Spinal cord (tissue), 10 donors: ENCODE measurements around the gene CAMK2A. TPM values are rescaled to one million over a fixed set of nuclear protein-coding genes. Genes with fewer than 3 reads are reported as not detected.

ENCODE experiments used
- DNase-seq, 6 donors: peaks; one replicate each; pipeline versions ENCODE4 v3.0.0 to v3.0.0-alpha.2; 2013 to 2015; ENCODE audit warnings: low spot score in 6 of 6, low read depth in 4 of 6
- H3K27ac ChIP-seq: one replicate; pipeline ENCODE4 v1.5.1; 2013; ENCODE audit warnings: low read depth, low read length, control low read depth
- H3K27me3 ChIP-seq: one replicate; pipeline ENCODE4 v1.6.1; 2013; ENCODE audit warnings: low read length; ENCODE audit not compliant: control insufficient read depth, insufficient read depth
- H3K36me3 ChIP-seq: one replicate; pipeline ENCODE4 v1.6.1; 2013; ENCODE audit warnings: low read length; ENCODE audit not compliant: control insufficient read depth, insufficient read depth
- H3K4me1 ChIP-seq: one replicate; pipeline ENCODE4 v1.6.1; 2013; ENCODE audit warnings: low read length; ENCODE audit not compliant: control insufficient read depth, insufficient read depth
- H3K4me3 ChIP-seq: one replicate; pipeline ENCODE4 v1.5.1; 2013; ENCODE audit warnings: low read depth, low read length, control low read depth
- H3K9me3 ChIP-seq: one replicate; pipeline ENCODE4 v1.6.1; 2013; ENCODE audit warnings: low read length; ENCODE audit not compliant: control insufficient read depth, insufficient read depth
- WGBS: methylation state at CpG from one replicate; pipeline ENCODE4 v1.1.5; 2013; ENCODE audit warnings: missing lambda C conversion rate; ENCODE audit not compliant: insufficient coverage; 5-methylcytosine and 5-hydroxymethylcytosine counted together
- polyA plus RNA-seq, 2 donors: library from polyadenylated mRNA; unstranded; fragments of 120-200 nt; gene quantifications; one replicate each; pipeline ENCODE4 v1.2.1, GENCODE V29; 2013; ENCODE audit not compliant: insufficient read length in 2 of 2
- total RNA-seq, 2 donors: library from RNA; depleted of rRNA in 1 of 2; stranded (reverse); fragments of 120-200 nt in 1 of 2; fragments of >200 nt in 1 of 2; gene quantifications; one replicate each; pipeline versions ENCODE4 v1.2.3 to v1.2.4, GENCODE V29; 2013 to 2014
- donor health status: healthy.

Gene CAMK2A
- total and polyA plus RNA-seq, 4 donors, result 5.7 to 26.8 (median 23.5) TPM

DNA sequence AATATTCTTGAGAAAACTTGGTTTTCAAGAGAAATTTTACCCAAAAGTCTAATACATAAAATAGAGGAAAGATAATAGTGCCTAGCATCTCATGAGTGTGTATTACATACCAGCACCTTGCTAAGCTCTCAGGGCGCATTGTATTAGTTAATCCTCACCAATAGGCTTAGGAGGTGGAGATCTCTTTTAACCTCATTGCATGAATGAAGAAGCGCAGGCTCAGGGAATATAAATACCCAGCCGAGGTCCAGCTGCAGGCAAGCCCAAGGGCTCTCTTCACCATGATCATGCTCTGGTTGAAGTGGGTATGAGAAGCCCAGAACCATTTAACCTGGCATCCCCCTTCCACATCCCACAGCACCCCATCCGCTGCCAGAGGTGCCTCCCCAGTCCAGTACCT lies 46.0 kb downstream of the CAMK2A start:
- H3K27ac ChIP-seq, result no peak overlapping the region
- H3K4me1 ChIP-seq, result peaks cover 18% of the 10 kb centered on the region
- no peak for DNase-seq
- 100% methylated on average over 2 of the region's 4 CpGs for WGBS
- H3K36me3 ChIP-seq, result peaks cover 59% of the 10 kb centered on the region
- no peaks in the 10 kb centered on the region for H3K9me3 ChIP-seq
- H3K27me3 ChIP-seq, result no peaks in the 10 kb centered on the region
- no peak overlapping the region for H3K4me3 ChIP-seq

DNA sequence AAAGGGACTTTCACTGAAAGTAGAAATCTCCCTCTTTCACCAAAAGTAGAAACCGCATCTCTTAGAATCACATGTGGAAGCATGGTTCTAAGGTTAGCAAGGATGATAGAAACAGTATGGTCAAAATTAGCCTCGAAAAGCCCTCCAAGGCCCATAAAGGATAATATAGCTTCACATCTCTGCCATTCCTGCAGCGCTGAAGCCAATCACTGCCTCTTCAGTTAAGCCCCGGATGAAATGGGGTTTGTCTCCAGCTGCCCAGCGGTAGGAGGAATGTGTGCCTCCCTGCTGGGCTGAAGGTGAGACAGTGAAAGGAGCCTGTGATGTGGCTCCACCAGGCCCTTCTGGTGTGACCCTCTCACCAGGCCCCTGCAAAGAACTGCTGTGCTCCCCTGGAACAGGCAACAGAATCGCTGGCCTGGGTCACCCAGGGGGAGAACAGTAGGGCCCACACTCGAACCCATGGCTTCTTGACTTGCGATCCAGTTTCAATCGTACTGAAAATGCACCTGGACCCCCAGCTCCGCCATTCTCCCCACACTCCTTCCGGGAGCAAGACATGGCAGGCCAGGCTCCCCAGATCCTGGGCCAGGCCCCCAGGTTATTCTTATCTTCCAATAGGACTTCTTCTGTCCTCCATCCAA lies 47.2 kb downstream of the CAMK2A start:
- peaks cover 56% of the 10 kb centered on the region for H3K36me3 ChIP-seq
- H3K4me1 ChIP-seq, result peaks cover 18% of the 10 kb centered on the region
- no peaks in the 10 kb centered on the region for H3K27me3 ChIP-seq
- 68% methylated on average over 9 of the region's 11 CpGs for WGBS
- H3K9me3 ChIP-seq, result no peaks in the 10 kb centered on the region
- H3K27ac ChIP-seq, result no peak overlapping the region
- DNase-seq, result no peak
- no peak overlapping the region for H3K4me3 ChIP-seq

DNA sequence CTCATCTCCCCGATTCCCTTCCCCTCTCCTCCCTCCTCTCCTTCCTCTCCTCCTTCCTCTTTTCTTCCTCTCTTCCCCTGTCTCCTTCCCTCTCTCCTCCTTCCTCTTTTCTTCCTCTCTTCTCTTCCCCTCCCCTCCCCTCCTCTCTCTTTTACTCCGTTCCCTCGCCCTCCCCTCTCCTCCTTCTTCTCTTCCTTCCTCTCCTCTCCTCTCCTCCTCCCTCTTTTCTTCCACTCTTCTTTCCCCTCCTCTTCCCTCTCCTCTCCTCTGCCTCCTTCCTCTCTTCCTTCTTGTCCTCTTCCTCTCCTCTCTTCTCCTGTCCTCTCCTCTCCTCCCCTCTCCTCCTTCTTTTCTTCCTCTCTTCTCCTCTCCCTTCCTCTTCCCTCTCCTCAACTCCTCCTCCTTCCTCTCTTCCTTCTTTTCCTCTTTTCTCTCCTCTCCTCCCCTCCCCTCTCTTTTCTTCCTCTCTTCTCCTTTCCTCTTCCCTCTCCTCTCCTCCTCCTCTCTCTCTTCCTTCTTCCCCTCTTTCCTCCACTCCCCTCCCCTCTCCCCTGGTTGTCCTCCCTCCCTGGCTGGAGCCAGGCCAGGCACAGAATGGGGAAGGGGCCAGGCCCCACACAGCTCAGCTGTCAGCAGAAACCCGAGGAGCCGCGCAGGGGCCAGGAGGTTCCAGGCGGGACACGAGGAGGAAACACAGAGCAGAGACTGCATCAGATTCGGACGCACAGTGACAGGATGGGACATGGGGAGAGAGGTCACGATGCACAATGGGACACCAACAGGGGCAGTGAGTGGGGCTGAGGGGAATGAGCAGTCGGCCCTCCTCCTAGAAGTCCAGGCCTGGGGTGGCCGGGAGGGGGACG lies 48.0 kb downstream of the CAMK2A start:
- H3K27ac ChIP-seq, result no peak overlapping the region
- no peaks in the 10 kb centered on the region for H3K27me3 ChIP-seq
- H3K4me1 ChIP-seq, result peaks cover 18% of the 10 kb centered on the region
- no peaks in the 10 kb centered on the region for H3K9me3 ChIP-seq
- H3K4me3 ChIP-seq, result no peak overlapping the region
- H3K36me3 ChIP-seq, result peaks cover 48% of the 10 kb centered on the region
- whole genome bisulfite sequencing, result 29% methylated on average over 12 of the region's 14 CpGs
- peak in 1 of 6 donors; percentile 37 for DNase-seq

DNA sequence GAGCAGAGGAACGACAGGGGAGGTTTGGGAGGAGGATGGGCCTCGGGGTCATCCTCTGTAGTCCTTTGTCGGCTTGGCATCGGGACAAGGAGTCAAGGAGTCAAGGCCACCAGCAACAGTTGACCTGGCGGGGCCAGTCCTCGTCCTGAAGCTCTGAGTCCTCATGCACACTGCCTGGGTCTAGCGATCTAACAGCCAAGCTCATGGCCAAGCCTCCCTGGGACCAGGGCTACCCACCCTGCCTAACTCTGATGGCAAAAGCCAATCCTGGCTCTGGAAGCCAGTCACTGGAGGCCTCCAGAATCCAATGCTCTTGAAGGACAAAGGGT lies 49.8 kb downstream of the CAMK2A start:
- H3K4me1 ChIP-seq, result peaks cover 22% of the 10 kb centered on the region
- H3K27me3 ChIP-seq, result no peaks in the 10 kb centered on the region
- H3K27ac ChIP-seq, result no peak overlapping the region
- no peak for DNase-seq
- no peaks in the 10 kb centered on the region for H3K9me3 ChIP-seq
- H3K36me3 ChIP-seq, result peaks cover 35% of the 10 kb centered on the region
- H3K4me3 ChIP-seq, result no peak overlapping the region
- 90% methylated on average over 7 of the region's 7 CpGs for WGBS

DNA sequence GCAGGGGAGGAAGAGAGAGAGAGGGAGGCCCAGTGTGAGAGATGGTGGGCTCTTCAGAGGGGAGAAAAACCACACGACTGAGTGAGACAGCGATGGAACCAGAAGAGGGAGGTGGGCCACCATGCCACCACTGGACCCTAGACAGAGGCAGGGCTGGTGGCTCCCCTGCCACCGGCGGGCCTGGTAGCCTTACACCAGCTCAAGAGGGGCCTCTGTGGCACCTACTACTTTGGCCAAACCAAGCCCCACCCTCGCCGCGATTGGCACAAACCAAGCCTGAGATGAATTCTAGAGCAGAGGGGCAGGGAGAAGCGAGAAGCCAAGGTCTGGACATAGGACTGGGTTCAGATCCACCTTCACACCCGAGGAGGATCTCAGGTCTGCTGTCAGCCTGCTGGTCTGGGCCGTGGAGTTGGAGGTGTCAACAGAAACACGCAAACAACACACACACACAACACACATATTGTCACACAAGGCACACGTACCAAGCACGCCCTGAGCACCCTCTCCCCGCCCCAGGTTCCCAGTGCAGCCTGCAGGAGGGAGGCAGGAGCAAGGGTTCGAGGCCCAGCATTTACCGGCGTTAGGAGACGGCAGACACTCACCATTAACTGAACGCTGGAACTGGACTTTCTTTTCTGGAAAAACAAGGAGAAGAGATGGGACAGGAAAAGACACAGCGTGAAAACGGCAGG lies 50.3 kb downstream of the CAMK2A start:
- Histone ChIP-seq H3K4me3 (no peak overlapping the region), H3K4me1 (peaks cover 18% of the 10 kb centered on the region), H3K27me3 (no peaks in the 10 kb centered on the region), H3K36me3 (peaks cover 30% of the 10 kb centered on the region), H3K9me3 (no peaks in the 10 kb centered on the region), H3K27ac (no peak overlapping the region)
- no peak for DNase-seq
- 93% methylated on average over 17 of the region's 21 CpGs for WGBS

DNA sequence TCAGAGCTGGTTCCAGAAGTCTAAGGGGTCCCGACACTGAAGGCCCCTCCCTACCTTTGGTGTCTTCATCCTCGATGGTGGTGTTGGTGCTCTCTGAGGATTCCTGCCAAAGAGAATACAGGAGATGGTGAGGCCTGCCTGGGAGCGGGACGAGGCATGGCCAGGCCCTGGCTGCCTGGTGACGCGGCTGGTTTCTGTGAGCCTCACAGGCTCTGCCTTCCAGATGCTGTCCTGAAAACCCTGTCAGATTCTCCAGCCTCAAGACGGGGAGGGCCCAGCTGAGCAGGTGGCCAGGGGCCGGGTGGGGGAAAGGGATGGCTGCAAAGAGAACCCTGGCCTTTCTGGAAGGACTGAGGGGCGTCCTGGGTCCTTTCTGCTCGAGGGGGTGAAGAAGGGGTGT lies 50.9 kb downstream of the CAMK2A start:
- Histone ChIP-seq H3K27me3 (no peaks in the 10 kb centered on the region), H3K9me3 (no peaks in the 10 kb centered on the region), H3K27ac (no peak overlapping the region), H3K36me3 (peaks cover 32% of the 10 kb centered on the region), H3K4me1 (peaks cover 16% of the 10 kb centered on the region), H3K4me3 (no peak overlapping the region)
- DNase-seq, result no peak
- 87% methylated on average over 10 of the region's 10 CpGs for WGBS

DNA sequence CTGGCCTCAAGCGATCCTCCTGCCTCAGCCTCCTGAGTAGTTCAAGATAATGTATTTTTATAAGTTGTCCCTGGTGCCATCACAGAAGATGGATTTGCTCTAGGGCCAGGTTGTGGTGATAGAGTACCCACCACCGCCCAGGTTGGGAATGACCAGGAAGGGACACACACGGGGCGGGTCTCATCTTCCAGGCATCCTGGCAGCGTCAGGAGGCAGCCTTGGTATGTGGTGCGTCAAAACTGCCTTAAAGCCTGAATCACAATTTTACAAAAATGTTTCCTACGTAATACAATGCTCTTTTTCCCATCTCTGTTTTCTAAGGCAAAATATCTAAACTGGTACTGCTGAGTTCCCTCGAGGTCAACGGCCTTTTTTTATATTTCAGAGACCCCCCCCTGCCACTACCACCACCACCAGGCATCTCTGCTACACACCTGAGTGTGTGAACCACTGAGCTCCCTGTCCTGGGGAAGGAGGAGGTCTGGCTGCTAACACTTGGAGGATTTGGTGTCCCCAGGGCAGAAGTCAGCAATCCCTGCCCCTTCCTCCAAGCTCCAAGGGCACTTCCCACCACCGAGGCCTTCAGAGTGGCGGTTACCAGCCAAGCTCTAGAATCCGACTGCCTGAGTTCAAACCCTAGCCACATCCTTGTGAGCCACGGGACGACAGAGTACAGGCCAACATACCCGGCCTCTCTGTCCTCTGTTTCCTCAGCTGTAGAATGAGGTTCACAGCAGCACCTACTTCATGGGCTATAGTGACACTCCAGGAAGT lies 52.4 kb downstream of the CAMK2A start:
- Histone ChIP-seq H3K4me3 (no peak overlapping the region), H3K9me3 (no peaks in the 10 kb centered on the region), H3K36me3 (peaks cover 39% of the 10 kb centered on the region), H3K27me3 (no peaks in the 10 kb centered on the region), H3K4me1 (peaks cover 16% of the 10 kb centered on the region), H3K27ac (no peak overlapping the region)
- 95% methylated on average over 11 of the region's 15 CpGs for WGBS
- DNase-seq, result no peak

DNA sequence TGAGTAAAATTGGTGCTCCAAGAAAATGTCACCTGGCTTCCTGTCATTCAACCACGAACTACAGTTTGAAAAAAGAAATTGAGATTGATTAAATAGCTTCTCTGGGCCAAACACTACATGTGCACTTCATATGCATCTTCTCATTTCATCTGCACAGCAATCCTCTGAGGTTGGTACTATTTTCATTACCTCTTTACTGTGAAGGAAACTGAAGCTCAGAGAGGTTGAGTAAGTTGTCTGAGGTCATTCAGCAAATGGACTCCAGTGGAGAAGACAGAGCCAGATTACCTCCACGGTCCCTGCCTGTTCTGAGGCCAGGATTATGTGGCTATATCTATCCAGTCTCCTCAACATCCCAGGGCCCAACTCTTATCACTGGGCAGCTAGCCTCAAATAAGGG lies 53.3 kb downstream of the CAMK2A start:
- H3K9me3 ChIP-seq, result no peaks in the 10 kb centered on the region
- WGBS, result 80% methylated on average over 1 of the region's 2 CpGs

DNA sequence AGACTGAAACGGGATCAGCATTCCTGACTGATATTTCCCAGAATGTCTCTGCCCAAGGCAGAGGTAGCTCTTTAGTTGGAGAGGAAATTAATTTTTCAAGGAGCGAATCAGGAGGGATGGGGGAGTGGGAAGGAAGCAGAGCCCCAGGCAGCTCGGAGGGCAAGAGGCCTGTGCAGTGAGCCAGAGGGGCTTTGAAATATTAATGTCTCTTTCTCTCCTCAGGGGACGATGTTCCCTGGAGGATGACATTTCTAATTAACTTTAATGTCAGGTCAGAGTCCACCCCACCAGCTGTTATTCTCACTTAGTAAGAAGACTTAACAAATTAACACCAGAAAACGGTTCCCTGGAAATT lies 54.1 kb downstream of the CAMK2A start:
- Histone ChIP-seq H3K9me3 (no peaks in the 10 kb centered on the region), H3K4me1 (peaks cover 8% of the 10 kb centered on the region), H3K36me3 (peaks cover 33% of the 10 kb centered on the region), H3K27ac (no peak overlapping the region), H3K27me3 (no peaks in the 10 kb centered on the region), H3K4me3 (no peak overlapping the region)
- DNase-seq, result peak in 1 of 6 donors; percentile 74
- 61% methylated on average over 2 of the region's 5 CpGs for WGBS

More for the DNA sequence above, 53.3 kb downstream of the CAMK2A start:
- H3K4me3 ChIP-seq, result no peak overlapping the region
- H3K36me3 ChIP-seq, result peaks cover 34% of the 10 kb centered on the region
- H3K4me1 ChIP-seq, result peaks cover 9% of the 10 kb centered on the region
- no peak overlapping the region for H3K27ac ChIP-seq
- no peaks in the 10 kb centered on the region for H3K27me3 ChIP-seq
- no peak for DNase-seq
